ENCODE data around the gene NTN1.

NTN1 gene

GRCh38 chr17:9038380-9038779, 17.1 kb downstream of the NTN1 start:
- TF ChIP-seq Cebpa-rat (IDR thresholded peaks at IDR 0.05): no peak
- no peaks in the 10 kb centered on the region for H4K20me1 ChIP-seq

GRCh38 chr17:9044772-9045463, 23.6 kb downstream of the NTN1 start:
- Histone ChIP-seq H3K27ac (no peak overlapping the region), H3K4me3 (no peak overlapping the region), H3K9ac (no peak overlapping the region), H3K9me3 (replicated peaks in 1 of 11) (peaks cover 28 to 41% (median 35%) of the 10 kb centered on the region in 11 experiments; a peak in 21 of 22 replicates), H3K4me1 (no peaks in the 10 kb centered on the region), H3K4me2 (no peak overlapping the region), H3K27me3 (no peaks in the 10 kb centered on the region), H4K20me1 (no peaks in the 10 kb centered on the region), H3K36me3 (no peaks in the 10 kb centered on the region)
- TF ChIP-seq Cebpa-rat (IDR thresholded peaks at IDR 0.05): no peak

More at GRCh38 chr17:9038380-9038779, 17.1 kb downstream of the NTN1 start:
- H3K9me3 ChIP-seq (replicated peaks in 1 of 11): peaks cover 0 to 16% (median 13%) of the 10 kb centered on the region in 11 experiments; a peak in 16 of 22 replicates
- H3K27me3 ChIP-seq: no peaks in the 10 kb centered on the region
- H3K27ac ChIP-seq: no peak overlapping the region
- no peak overlapping the region for H3K9ac ChIP-seq
- no peak overlapping the region for H3K4me2 ChIP-seq
- H3K4me1 ChIP-seq: no peaks in the 10 kb centered on the region
- no peak overlapping the region for H3K4me3 ChIP-seq
- no peaks in the 10 kb centered on the region for H3K36me3 ChIP-seq

- Histone ChIP-seq H4K20me1 (no peaks in the 10 kb centered on the region), H3K4me1 (no peaks in the 10 kb centered on the region), H3K9me3 (replicated peaks in 1 of 11) (peaks cover 23 to 34% (median 30%) of the 10 kb centered on the region in 11 experiments; a peak in 21 of 22 replicates), H3K9ac (no peak overlapping the region), H3K36me3 (no peaks in the 10 kb centered on the region), H3K4me3 (no peak overlapping the region), H3K27ac (no peak overlapping the region), H3K27me3 (no peaks in the 10 kb centered on the region), H3K4me2 (no peak overlapping the region; a peak in 1 of 22 replicates)
- TF ChIP-seq Cebpa-rat (IDR thresholded peaks at IDR 0.05): no peak
Observed at GRCh38 chr17:9050801-9051401, 29.6 kb downstream of the NTN1 start.

GRCh38 chr17:9051561-9051960, 30.3 kb downstream of the NTN1 start:
- Histone ChIP-seq H3K4me1 (no peaks in the 10 kb centered on the region), H3K27ac (no peak overlapping the region), H3K4me3 (no peak overlapping the region), H4K20me1 (no peaks in the 10 kb centered on the region), H3K9me3 (replicated peaks in 1 of 11) (peaks cover 22 to 31% (median 27%) of the 10 kb centered on the region in 11 experiments; a peak in 21 of 22 replicates), H3K36me3 (no peaks in the 10 kb centered on the region), H3K27me3 (no peaks in the 10 kb centered on the region), H3K9ac (no peak overlapping the region), H3K4me2 (no peak overlapping the region)
- TF ChIP-seq Cebpa-rat (IDR thresholded peaks at IDR 0.05): no peak

GRCh38 chr17:9052921-9053320, 31.6 kb downstream of the NTN1 start:
- H4K20me1 ChIP-seq: no peaks in the 10 kb centered on the region
- no peak overlapping the region for H3K4me2 ChIP-seq
- no peak for TF ChIP-seq Cebpa-rat (IDR thresholded peaks at IDR 0.05)
- no peaks in the 10 kb centered on the region for H3K27me3 ChIP-seq
- H3K36me3 ChIP-seq: no peaks in the 10 kb centered on the region
- H3K9ac ChIP-seq: no peak overlapping the region
- H3K9me3 ChIP-seq (replicated peaks in 1 of 11): peaks cover 14 to 18% (median 16%) of the 10 kb centered on the region in 11 experiments; a peak in 21 of 22 replicates
- no peaks in the 10 kb centered on the region for H3K4me1 ChIP-seq
- H3K4me3 ChIP-seq: no peak overlapping the region
- no peak overlapping the region for H3K27ac ChIP-seq

- H3K27ac ChIP-seq: no peak overlapping the region
- no peak overlapping the region for H3K4me3 ChIP-seq
- no peak overlapping the region for H3K4me2 ChIP-seq
- no peak for TF ChIP-seq Cebpa-rat (IDR thresholded peaks at IDR 0.05)
- H3K9me3 ChIP-seq (replicated peaks in 1 of 11): peaks cover 9 to 14% (median 12%) of the 10 kb centered on the region in 11 experiments; a peak in 21 of 22 replicates
- H3K36me3 ChIP-seq: no peaks in the 10 kb centered on the region
- H3K9ac ChIP-seq: no peak overlapping the region
- no peaks in the 10 kb centered on the region for H4K20me1 ChIP-seq
- no peaks in the 10 kb centered on the region for H3K27me3 ChIP-seq
- H3K4me1 ChIP-seq: no peaks in the 10 kb centered on the region
Observed at GRCh38 chr17:9053406-9053805, 32.1 kb downstream of the NTN1 start.

GRCh38 chr17:9054126-9054975, 33.0 kb downstream of the NTN1 start:
- Histone ChIP-seq H4K20me1 (no peaks in the 10 kb centered on the region), H3K36me3 (no peaks in the 10 kb centered on the region), H3K9me3 (replicated peaks in 1 of 11) (peaks cover 0 to 4% (median 2%) of the 10 kb centered on the region in 11 experiments; a peak in 6 of 22 replicates), H3K4me1 (no peaks in the 10 kb centered on the region), H3K4me2 (no peak overlapping the region), H3K27me3 (no peaks in the 10 kb centered on the region), H3K4me3 (no peak overlapping the region), H3K9ac (no peak overlapping the region), H3K27ac (no peak overlapping the region)
- no peak for TF ChIP-seq Cebpa-rat (IDR thresholded peaks at IDR 0.05)

- Histone ChIP-seq H3K27me3 (no peaks in the 10 kb centered on the region), H3K27ac (no peak overlapping the region), H3K9me3 (replicated peaks in 1 of 11) (no peaks in the 10 kb centered on the region), H3K36me3 (no peaks in the 10 kb centered on the region), H3K4me1 (no peaks in the 10 kb centered on the region), H4K20me1 (no peaks in the 10 kb centered on the region), H3K4me2 (no peak overlapping the region), H3K9ac (no peak overlapping the region), H3K4me3 (no peak overlapping the region)
- TF ChIP-seq Cebpa-rat (IDR thresholded peaks at IDR 0.05): no peak
Observed at GRCh38 chr17:9055281-9055680, 34.0 kb downstream of the NTN1 start.

- H3K36me3 ChIP-seq: no peaks in the 10 kb centered on the region
- H3K9ac ChIP-seq: no peak overlapping the region
- no peak overlapping the region for H3K4me3 ChIP-seq
Observed at GRCh38 chr17:9056566-9056965, 35.3 kb downstream of the NTN1 start.

More at GRCh38 chr17:9056566-9056965, 35.3 kb downstream of the NTN1 start:
- H3K27ac ChIP-seq: no peak overlapping the region
- no peaks in the 10 kb centered on the region for H3K27me3 ChIP-seq
- H3K9me3 ChIP-seq (replicated peaks in 1 of 11): no peaks in the 10 kb centered on the region
- no peaks in the 10 kb centered on the region for H4K20me1 ChIP-seq
- no peak overlapping the region for H3K4me2 ChIP-seq
- TF ChIP-seq Cebpa-rat (IDR thresholded peaks at IDR 0.05): no peak
- H3K4me1 ChIP-seq: no peaks in the 10 kb centered on the region
